Measurements from ENCODE around the gene SLC6A11. TPM values are rescaled to one million over a fixed set of nuclear protein-coding genes. Genes with fewer than 3 reads are reported as not detected.

The SLC6A11 gene
- total and polyA plus RNA-seq, 9 of the 15 experiments (the other 6 are each of a cell fraction or from before 2014, with no cell fraction given), result 0.04 TPM; not detected in 8

DNA sequence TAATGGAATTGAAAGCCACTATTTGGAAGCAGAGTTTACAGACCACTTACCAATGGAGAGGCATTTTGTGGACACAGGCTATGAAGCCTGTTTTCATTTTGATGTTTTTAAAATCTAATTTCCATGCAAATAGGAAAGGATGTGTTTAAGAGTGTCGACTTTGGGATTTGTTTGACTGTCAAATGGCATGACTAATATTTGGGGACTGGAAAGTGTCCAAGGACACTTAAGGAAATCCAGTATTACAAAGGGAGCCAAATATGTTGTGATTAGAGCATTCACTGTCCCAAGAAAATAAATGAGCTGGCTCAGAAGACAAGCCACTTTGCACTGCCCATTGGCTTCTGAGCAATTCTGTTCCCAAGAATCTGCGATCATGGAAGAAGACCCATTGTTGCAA is 34.0 kb upstream of the SLC6A11 start (continued):
- TF ChIP-seq XRCC5 (IDR thresholded peaks at IDR 0.05; ENCODE audit: low read depth, low read length), result no peak

- peak; percentile 60 to 73 (median 64) for DNase-seq (ENCODE audit: extremely low read depth in 1 of 4, low spot score in 3 of 4)
- Histone ChIP-seq H3K4me3 (no peak overlapping the region), H3K4me1 (replicated peaks in 1 of 2; ENCODE audit: control insufficient read depth in 2 of 2, insufficient read depth in 2 of 2, low read length in 2 of 2) (no peaks in the 10 kb centered on the region), H3K9me3 (replicated peaks; ENCODE audit: control insufficient read depth, insufficient read depth, low read depth, low read length) (no peaks in the 10 kb centered on the region), H3K9me1 (ENCODE audit: control insufficient read depth, insufficient read depth, low read length) (no peaks in the 10 kb centered on the region), H3K27ac (ENCODE audit: extremely low read depth, low read depth, low read length) (no peak overlapping the region), H3K79me2 (ENCODE audit: control insufficient read depth, insufficient read depth, low read length) (no peaks in the 10 kb centered on the region), H3K9ac (ENCODE audit: insufficient read depth in 1 of 2, low read depth in 2 of 2, low read length in 2 of 2) (no peak overlapping the region), H2AFZ (ENCODE audit: low read depth, low read length) (no peak overlapping the region), H3K27me3 (ENCODE audit: control insufficient read depth in 2 of 2, insufficient read depth in 2 of 2, low read length in 2 of 2) (no peaks in the 10 kb centered on the region), H4K20me1 (replicated peaks; ENCODE audit: control insufficient read depth, insufficient read depth, low read length) (peaks cover 3% of the 10 kb centered on the region; the same call in 1 of the 2 replicates), H3K36me3 (ENCODE audit: control insufficient read depth, insufficient read depth, low read length) (no peaks in the 10 kb centered on the region), H3K4me2 (ENCODE audit: insufficient read depth, low read length) (no peak overlapping the region)
- peak; percentile 87 for ATAC-seq
- POLR2A ChIA-PET, result interaction anchor here (0.6 kb wide), 1 partner anchor 182 kb away, joined by 3 read pairs; no protein-coding TSS in a partner anchor
- FAIRE-seq, result peak; percentile 70
- CTCF ChIA-PET (ENCODE audit: low intra/inter-chr PET ratio), result interaction anchor here (0.6 to 1.8 kb wide), 2 partner anchors 25 to 272 kb away, joined by 3 to 11 read pairs; no protein-coding TSS in a partner anchor
- no TSS peak for BruUV-seq (replicated peaks)
- in situ Hi-C loops (cut with MboI), result no loop called here
- intact Hi-C loops (cut with micrococcal nuclease), result no loop called here
- WGBS (ENCODE audit: insufficient coverage, low coverage, missing lambda C conversion rate), result 1% methylated on average over 5 of the region's 5 CpGs
- TF ChIP-seq HEY1 (CRISPR knock-in tag; IDR thresholded peaks at IDR 0.05; ENCODE audit: borderline replicate concordance), result no peak
- no peak for TF ChIP-seq RAD51 (IDR thresholded peaks at IDR 0.05; ENCODE audit: borderline replicate concordance, low read depth)
- no peak for TF ChIP-seq VEZF1 (CRISPR knock-in tag; IDR thresholded peaks at IDR 0.05)
- no peak for TF ChIP-seq KLF10 (CRISPR knock-in tag; IDR thresholded peaks at IDR 0.05)
- no peak for TF ChIP-seq POLR2AphosphoS5 (IDR thresholded peaks at IDR 0.05; ENCODE audit: control insufficient read depth, insufficient read depth, low read depth, low read length)
- no peak for TF ChIP-seq COPS2 (conservative IDR thresholded peaks at IDR 0.05)
- TF ChIP-seq SIN3B (IDR thresholded peaks at IDR 0.05; ENCODE audit: low read depth), result no peak
- TF ChIP-seq ZNF717 (CRISPR knock-in tag; IDR thresholded peaks at IDR 0.05), result no peak
- TF ChIP-seq SMC3 (conservative IDR thresholded peaks at IDR 0.05; ENCODE audit: insufficient read depth, low read depth, low read length), result peak; percentile 42
- peak; percentile 66 for TF ChIP-seq KLF16 (IDR thresholded peaks at IDR 0.05)
- no peak for TF ChIP-seq CCAR2 (IDR thresholded peaks at IDR 0.05; ENCODE audit: low read depth, low read length)
- TF ChIP-seq, protein P1, sequence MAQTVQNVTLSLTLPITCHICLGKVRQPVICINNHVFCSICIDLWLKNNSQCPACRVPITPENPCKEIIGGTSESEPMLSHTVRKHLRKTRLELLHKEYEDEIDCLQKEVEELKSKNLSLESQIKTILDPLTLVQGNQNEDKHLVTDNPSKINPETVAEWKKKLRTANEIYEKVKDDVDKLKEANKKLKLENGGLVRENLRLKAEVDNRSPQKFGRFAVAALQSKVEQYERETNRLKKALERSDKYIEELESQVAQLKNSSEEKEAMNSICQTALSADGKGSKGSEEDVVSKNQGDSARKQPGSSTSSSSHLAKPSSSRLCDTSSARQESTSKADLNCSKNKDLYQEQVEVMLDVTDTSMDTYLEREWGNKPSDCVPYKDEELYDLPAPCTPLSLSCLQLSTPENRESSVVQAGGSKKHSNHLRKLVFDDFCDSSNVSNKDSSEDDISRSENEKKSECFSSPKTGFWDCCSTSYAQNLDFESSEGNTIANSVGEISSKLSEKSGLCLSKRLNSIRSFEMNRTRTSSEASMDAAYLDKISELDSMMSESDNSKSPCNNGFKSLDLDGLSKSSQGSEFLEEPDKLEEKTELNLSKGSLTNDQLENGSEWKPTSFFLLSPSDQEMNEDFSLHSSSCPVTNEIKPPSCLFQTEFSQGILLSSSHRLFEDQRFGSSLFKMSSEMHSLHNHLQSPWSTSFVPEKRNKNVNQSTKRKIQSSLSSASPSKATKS (CRISPR knock-in tag; IDR thresholded peaks at IDR 0.05), result no peak
- TF ChIP-seq ARID3A (IDR thresholded peaks at IDR 0.05; ENCODE audit: borderline replicate concordance, low read depth, low read length), result 0 out of 2 replicates have a peak, but pooled peaks have one; percentile 31
- TF ChIP-seq ZKSCAN1 (IDR thresholded peaks at IDR 0.05; ENCODE audit: low read depth, low read length), result peak; percentile 91
These were observed 32.4 kb upstream of the SLC6A11 start for GRCh38 chr3:10783360-10784351.

All from K562 (cell line).